Hepatocyte (in vitro differentiated cells): Measurements from ENCODE around the gene ELOVL1.

ENCODE experiments used
- CTCF ChIP-seq: fragments of 200-600 bp; sonication (generic); IDR thresholded peaks from 2 replicates; pipeline ENCODE4 v1.5.1; 2016; ENCODE audit warnings: antibody characterized with exemption, mild to moderate bottlenecking; ENCODE audit not compliant: poor library complexity
- EZH2phosphoT487 ChIP-seq: fragments of 200-600 bp; sonication (generic); IDR thresholded peaks from one replicate; pipeline ENCODE4 v1.6.1; 2018; ENCODE audit warnings: antibody characterized with exemption, mild to moderate bottlenecking, low read depth, moderate library complexity; ENCODE audit not compliant: unreplicated experiment, severe bottlenecking

GRCh38 chr1:43313771-43314170 is 54.0 kb downstream of the ELOVL1 start:
- TF ChIP-seq CTCF (no peak), EZH2phosphoT487 (no peak)
